Common myeloid progenitor, CD34-positive (primary cell): ENCODE data around the gene LAYN.

ENCODE experiments used
- CTCF ChIA-PET: fragments of 350-600 bp; sonication (Branson Sonifier 250); formaldehyde crosslinking; loops from one replicate; lab custom pipeline; 2021; ENCODE audit warnings: antibody characterized with exemption; lab: Charles Lee
- POLR2A ChIA-PET: fragments of 350-600 bp; sonication (Branson Sonifier 250); formaldehyde crosslinking; loops from one replicate; lab custom pipeline; 2021; ENCODE audit warnings: antibody characterized with exemption; lab: Charles Lee
- DNase-seq, 3 donors: peaks; one replicate each; pipeline versions ENCODE4 v3.0.0 to v3.0.0-alpha.2; 2013
- H3K27ac ChIP-seq, 2 experiments: 1 replicate in 1 of 2; 2 replicates in 1 of 2; pipeline ENCODE4 v1.7.0; 2013; ENCODE audit warnings: inconsistent platforms in 2 of 2, low read length in 2 of 2, mild to moderate bottlenecking in 2 of 2, low read depth in 1 of 2, moderate library complexity in 1 of 2; ENCODE audit not compliant: severe bottlenecking in 2 of 2, insufficient read depth in 1 of 2, poor library complexity in 1 of 2
- H3K27me3 ChIP-seq, 5 experiments: replicated peaks in 2 of 5; 1 replicate in 3 of 5; 2 replicates in 2 of 5; pipeline versions ENCODE4 v1.6.1 to v1.7.0; 2013; ENCODE audit warnings: low read length in 4 of 5, mild to moderate bottlenecking in 2 of 5, moderate library complexity in 2 of 5, inconsistent platforms in 1 of 5; ENCODE audit not compliant: insufficient read depth in 5 of 5, control insufficient read depth in 4 of 5
- H3K36me3 ChIP-seq, 4 experiments: 1 replicate in 2 of 4; 2 replicates in 2 of 4; pipeline versions ENCODE4 v1.6.1 to v1.7.0; 2013; ENCODE audit warnings: low read length in 3 of 4, control low read depth in 1 of 4, mild to moderate bottlenecking in 1 of 4; ENCODE audit not compliant: control insufficient read depth in 4 of 4, insufficient read depth in 4 of 4
- H3K4me1 ChIP-seq, 4 experiments: 1 replicate in 3 of 4; 2 replicates in 1 of 4; pipeline versions ENCODE4 v1.6.1 to v1.7.1; 2013; ENCODE audit warnings: low read length in 3 of 4, mild to moderate bottlenecking in 3 of 4, control low read depth in 1 of 4, inconsistent platforms in 1 of 4, moderate library complexity in 1 of 4; ENCODE audit not compliant: control insufficient read depth in 4 of 4, insufficient read depth in 4 of 4; ENCODE audit errors: control extremely low read depth in 1 of 4
- H3K4me3 ChIP-seq, 7 experiments: 1 replicate in 4 of 7; 2 replicates in 3 of 7; pipeline versions ENCODE4 v1.5.1 to v1.7.0; 2013; ENCODE audit warnings: mild to moderate bottlenecking in 7 of 7, low read length in 6 of 7, moderate library complexity in 6 of 7, inconsistent platforms in 2 of 7, low read depth in 2 of 7, control low read depth in 1 of 7; ENCODE audit not compliant: insufficient read depth in 4 of 7, control insufficient read depth in 1 of 7; ENCODE audit errors: extremely low read depth in 1 of 7
- H3K9me3 ChIP-seq, 5 experiments: 1 replicate in 4 of 5; 2 replicates in 1 of 5; pipeline versions ENCODE4 v1.6.1 to v1.7.1; 2013; ENCODE audit warnings: low read length in 4 of 5, mild to moderate bottlenecking in 2 of 5, inconsistent platforms in 1 of 5, low read depth in 1 of 5, moderate library complexity in 1 of 5; ENCODE audit not compliant: control insufficient read depth in 4 of 5, insufficient read depth in 2 of 5; ENCODE audit errors: control extremely low read depth in 1 of 5
- WGBS: methylation state at CpG from one replicate; pipeline ENCODE4 v1.1.5; 2013; ENCODE audit not compliant: insufficient coverage; 5-methylcytosine and 5-hydroxymethylcytosine counted together

Gene LAYN

GRCh38 chr11:111585371-111585770, 44.9 kb downstream of the LAYN start:
- POLR2A ChIA-PET, result no interaction called here
- no peaks in the 10 kb centered on the region for H3K9me3 ChIP-seq

GRCh38 chr11:111586388-111586831, 45.9 kb downstream of the LAYN start:
- H3K27me3 ChIP-seq, result no peaks in the 10 kb centered on the region
- H3K9me3 ChIP-seq, result no peaks in the 10 kb centered on the region
- no peak overlapping the region for H3K27ac ChIP-seq
- ChIA-PET CTCF (interaction anchor here (0.5 to 3.4 kb wide), 19 partner anchors 9 to 401 kb away, joined by 3 to 19 read pairs (median 5); partner anchors contain the start of gene SIK2), POLR2A (no interaction called here)
- peaks cover 17 to 35% (median 23%) of the 10 kb centered on the region in 4 experiments for H3K4me1 ChIP-seq
- H3K36me3 ChIP-seq, result no peaks in the 10 kb centered on the region
- no peak overlapping the region for H3K4me3 ChIP-seq
- WGBS, result 60% methylated on average over 1 of the region's 1 CpG
- DNase-seq, result peak; percentile 63 to 82 (median 74)

More at GRCh38 chr11:111585371-111585770, 44.9 kb downstream of the LAYN start:
- WGBS, result 89% methylated on average over 1 of the region's 2 CpGs
- no peaks in the 10 kb centered on the region for H3K27me3 ChIP-seq
- CTCF ChIA-PET, result interaction anchor here (0.9 to 3.4 kb wide), 8 partner anchors 13 to 256 kb away, joined by 3 to 19 read pairs (median 4); no protein-coding TSS in a partner anchor
- DNase-seq, result peak in 2 of 3 donors; percentile 73 to 74
- no peak overlapping the region for H3K4me3 ChIP-seq
- H3K27ac ChIP-seq, result no peak overlapping the region
- H3K4me1 ChIP-seq, result peaks cover 18 to 36% (median 26%) of the 10 kb centered on the region in 4 experiments
- H3K36me3 ChIP-seq, result no peaks in the 10 kb centered on the region

- ChIA-PET CTCF (interaction anchor here (1.0 to 2.6 kb wide), 4 partner anchors 9 to 254 kb away, joined by 3 to 12 read pairs (median 4); no protein-coding TSS in a partner anchor), POLR2A (no interaction called here)
- H3K27me3 ChIP-seq, result no peaks in the 10 kb centered on the region
- no peaks in the 10 kb centered on the region for H3K36me3 ChIP-seq
- no peak overlapping the region for H3K4me3 ChIP-seq
- no peak overlapping the region for H3K27ac ChIP-seq
- H3K4me1 ChIP-seq, result peaks cover 4 to 14% (median 9%) of the 10 kb centered on the region in 4 experiments
- WGBS, result 100% methylated on average over 1 of the region's 2 CpGs
- H3K9me3 ChIP-seq, result no peaks in the 10 kb centered on the region
- DNase-seq, result no peak
Observed at GRCh38 chr11:111589114-111589513, 48.6 kb downstream of the LAYN start.

- DNase-seq, result no peak
- H3K36me3 ChIP-seq, result no peaks in the 10 kb centered on the region
- POLR2A ChIA-PET, result no interaction called here
- no peak overlapping the region for H3K27ac ChIP-seq
- H3K27me3 ChIP-seq, result no peaks in the 10 kb centered on the region
- H3K4me3 ChIP-seq, result no peak overlapping the region
- no peaks in the 10 kb centered on the region for H3K9me3 ChIP-seq
- CTCF ChIA-PET, result interaction anchor here (0.5 to 1.6 kb wide), 6 partner anchors 14 to 253 kb away, joined by 3 to 5 read pairs (median 3); no protein-coding TSS in a partner anchor
- WGBS, result 100% methylated on average over 1 of the region's 5 CpGs
- peaks cover 4 to 14% (median 8%) of the 10 kb centered on the region in 4 experiments for H3K4me1 ChIP-seq
Observed at GRCh38 chr11:111589886-111590499, 49.5 kb downstream of the LAYN start.

- no peaks in the 10 kb centered on the region for H3K27me3 ChIP-seq
- H3K9me3 ChIP-seq, result no peaks in the 10 kb centered on the region
- no peak for DNase-seq
- no peak overlapping the region for H3K27ac ChIP-seq
- 69% methylated on average over 4 of the region's 4 CpGs for WGBS
- H3K36me3 ChIP-seq, result no peaks in the 10 kb centered on the region
- peaks cover 0 to 3% (median 0%) of the 10 kb centered on the region in 4 experiments for H3K4me1 ChIP-seq
- ChIA-PET CTCF (interaction anchor here (0.6 to 1.3 kb wide), 2 partner anchors 12 to 187 kb away, joined by 3 to 9 read pairs; no protein-coding TSS in a partner anchor), POLR2A (interaction anchor here (0.6 kb wide), 1 partner anchor 487 kb away, joined by 3 read pairs; no protein-coding TSS in a partner anchor)
- no peak overlapping the region for H3K4me3 ChIP-seq
Observed at GRCh38 chr11:111591187-111591960, 50.9 kb downstream of the LAYN start.

GRCh38 chr11:111592491-111592890, 52.0 kb downstream of the LAYN start:
- Histone ChIP-seq H3K4me1 (peaks cover 0 to 3% (median 0%) of the 10 kb centered on the region in 4 experiments), H3K9me3 (no peaks in the 10 kb centered on the region), H3K27me3 (no peaks in the 10 kb centered on the region), H3K4me3 (no peak overlapping the region), H3K27ac (no peak overlapping the region), H3K36me3 (no peaks in the 10 kb centered on the region)
- no peak for DNase-seq
- POLR2A ChIA-PET, result no interaction called here
- CTCF ChIA-PET, result no interaction called here
